Measurements from ENCODE around the gene SLC35E3. TPM values are rescaled to one million over a fixed set of nuclear protein-coding genes. Genes with fewer than 3 reads are reported as not detected.

Gene SLC35E3
- total and polyA plus RNA-seq, 2 of the 13 experiments (the other 11 are each of a cell fraction or from before 2014, with no cell fraction given), result 13.0 to 22.1 TPM

GRCh38 chr12:68804657-68805591 is 58.9 kb downstream of the SLC35E3 start (continued):
- no peak for TF ChIP-seq KIAA2018 (CRISPR knock-in tag; IDR thresholded peaks at IDR 0.05; ENCODE audit: borderline replicate concordance)
- peak; percentile 79; the same call in 1 of the 2 replicates for TF ChIP-seq MYPOP (CRISPR knock-in tag; IDR thresholded peaks at IDR 0.05)
- TF ChIP-seq MIER3 (CRISPR knock-in tag; IDR thresholded peaks at IDR 0.05; ENCODE audit: borderline replicate concordance), result peak; percentile 86; the same call in 1 of the 2 replicates
- peak; percentile 54 to 83 for TF ChIP-seq NR2F1 (CRISPR knock-in tag; IDR thresholded peaks at IDR 0.05)
- TF ChIP-seq ZNF598 (CRISPR knock-in tag; IDR thresholded peaks at IDR 0.05; ENCODE audit: borderline replicate concordance), result peak; percentile 87; the same call in 1 of the 2 replicates
- TF ChIP-seq ZNF672 (CRISPR knock-in tag; IDR thresholded peaks at IDR 0.05), result no peak
- peak; percentile 78 for TF ChIP-seq ZNF362 (CRISPR knock-in tag; IDR thresholded peaks at IDR 0.05; ENCODE audit: borderline replicate concordance)
- TF ChIP-seq ZSCAN30 (CRISPR knock-in tag; IDR thresholded peaks at IDR 0.05), result no peak
- peak; percentile 38; the same call in 1 of the 2 replicates for TF ChIP-seq ETV5 (CRISPR knock-in tag; IDR thresholded peaks at IDR 0.05; ENCODE audit: borderline replicate concordance)
- TF ChIP-seq PITX1 (CRISPR knock-in tag; IDR thresholded peaks at IDR 0.05), result peak; percentile 84; the same call in 1 of the 2 replicates
- 0 out of 2 replicates have a peak, but pooled peaks have one; percentile 35 for TF ChIP-seq PAX8 (CRISPR knock-in tag; IDR thresholded peaks at IDR 0.05; ENCODE audit: borderline replicate concordance)
- no peak for TF ChIP-seq ZBTB8A (CRISPR knock-in tag; IDR thresholded peaks at IDR 0.05; ENCODE audit: borderline replicate concordance, low read depth)

Measured in HepG2 (cell line).